Neural progenitor cell (in vitro differentiated cells): ENCODE data around the gene SLC22A16. TPM values are rescaled to one million over a fixed set of nuclear protein-coding genes. Genes with fewer than 3 reads are reported as not detected.
A peak's percentile ranks its signal among the peaks of the same experiment; 100 is the strongest.
"Not testable (repeated sequence)": the region's sequence is repeated elsewhere in the genome, so short reads cannot be mapped to it uniquely, and the experiment has no call there.

ENCODE experiments used
- DNase-seq: peaks from one replicate; pipeline ENCODE4 v3.0.0-alpha.2; 2016; ENCODE audit warnings: low spot score
- H2AFZ ChIP-seq: fragments of 200-600 bp; sonication (generic); replicated peaks from 2 replicates; pipeline ENCODE4 v1.6.1; 2016; ENCODE audit warnings: antibody characterized with exemption
- H3F3A ChIP-seq: fragments of 200-600 bp; sonication (generic); 2 replicates; pipeline ENCODE4 v1.6.1; 2016; ENCODE audit warnings: antibody characterized with exemption, low read depth
- H3K27ac ChIP-seq: fragments of 200-600 bp; sonication (generic); 2 replicates; pipeline ENCODE4 v1.5.1; 2016; ENCODE audit warnings: mild to moderate bottlenecking
- H3K27me3 ChIP-seq: fragments of 200-600 bp; sonication (generic); 2 replicates; pipeline ENCODE4 v1.6.1; 2016; ENCODE audit warnings: mild to moderate bottlenecking, moderate library complexity
- H3K36me3 ChIP-seq: fragments of 200-600 bp; sonication (generic); 2 replicates; pipeline ENCODE4 v1.5.1; 2016
- H3K4me1 ChIP-seq: fragments of 200-600 bp; sonication (generic); 2 replicates; pipeline ENCODE4 v1.6.1; 2016; ENCODE audit warnings: mixed run types
- H3K4me2 ChIP-seq: fragments of 200-600 bp; sonication (generic); 2 replicates; pipeline ENCODE4 v1.6.1; 2016
- H3K4me3 ChIP-seq: fragments of 200-600 bp; sonication (generic); 2 replicates; pipeline ENCODE4 v1.5.1; 2016
- H3K79me2 ChIP-seq: fragments of 200-600 bp; sonication (generic); 2 replicates; pipeline ENCODE4 v1.6.1; 2016; ENCODE audit warnings: low read depth
- H3K9ac ChIP-seq: fragments of 200-600 bp; sonication (generic); 2 replicates; pipeline ENCODE4 v1.6.1; 2016
- H3K9me3 ChIP-seq: fragments of 200-600 bp; sonication (generic); 2 replicates; pipeline ENCODE4 v1.5.1; 2016; ENCODE audit warnings: low read depth
- H4K20me1 ChIP-seq: fragments of 200-600 bp; sonication (generic); 2 replicates; pipeline ENCODE4 v1.6.1; 2016; ENCODE audit warnings: low read depth
- H3K27ac Mint-ChIP-seq: 3 replicates; pipeline ENCODE4 v1.8.0; 2021; ENCODE audit warnings: mixed read lengths
- H3K27me3 Mint-ChIP-seq: 2 replicates; pipeline ENCODE4 v1.8.0; 2022; ENCODE audit warnings: low read depth, mild to moderate bottlenecking, inconsistent platforms, moderate library complexity, mixed read lengths; ENCODE audit not compliant: insufficient read depth
- H3K36me3 Mint-ChIP-seq: 3 replicates; pipeline ENCODE4 v1.8.0; 2021; ENCODE audit warnings: mixed read lengths
- H3K4me1 Mint-ChIP-seq: 3 replicates; pipeline ENCODE4 v1.8.0; 2021; ENCODE audit warnings: mixed read lengths
- H3K4me3 Mint-ChIP-seq: 3 replicates; pipeline ENCODE4 v1.8.0; 2021; ENCODE audit warnings: mild to moderate bottlenecking, moderate library complexity, mixed read lengths
- H3K9me3 Mint-ChIP-seq: 3 replicates; pipeline ENCODE4 v1.8.0; 2020; ENCODE audit warnings: mixed read lengths
- EZH2 ChIP-seq: fragments of 200-600 bp; sonication (generic); IDR thresholded peaks from 2 replicates; pipeline ENCODE4 v1.6.1; 2017; ENCODE audit warnings: antibody characterized with exemption, mild to moderate bottlenecking, moderate library complexity
- EZH2phosphoT487 ChIP-seq: fragments of 200-600 bp; sonication (generic); IDR thresholded peaks from 2 replicates; pipeline ENCODE4 v1.6.1; 2017; ENCODE audit warnings: antibody characterized with exemption
- total RNA-seq: library from RNA; depleted of rRNA; stranded (reverse); fragments of >200 nt; gene quantifications from 2 replicates; pipeline ENCODE4 v1.2.3, GENCODE V29; 2015; ENCODE audit warnings: low replicate concordance
- TF ChIP-seq, protein P1 (sequence below): fragments of 200-600 bp; sonication (generic); IDR thresholded peaks from 2 replicates; pipeline ENCODE4 v1.5.1; 2017; ENCODE audit warnings: antibody characterized with exemption, mild to moderate bottlenecking

The SLC22A16 gene
- total RNA-seq, 1 donor from 2014 or later, result not detected

DNA sequence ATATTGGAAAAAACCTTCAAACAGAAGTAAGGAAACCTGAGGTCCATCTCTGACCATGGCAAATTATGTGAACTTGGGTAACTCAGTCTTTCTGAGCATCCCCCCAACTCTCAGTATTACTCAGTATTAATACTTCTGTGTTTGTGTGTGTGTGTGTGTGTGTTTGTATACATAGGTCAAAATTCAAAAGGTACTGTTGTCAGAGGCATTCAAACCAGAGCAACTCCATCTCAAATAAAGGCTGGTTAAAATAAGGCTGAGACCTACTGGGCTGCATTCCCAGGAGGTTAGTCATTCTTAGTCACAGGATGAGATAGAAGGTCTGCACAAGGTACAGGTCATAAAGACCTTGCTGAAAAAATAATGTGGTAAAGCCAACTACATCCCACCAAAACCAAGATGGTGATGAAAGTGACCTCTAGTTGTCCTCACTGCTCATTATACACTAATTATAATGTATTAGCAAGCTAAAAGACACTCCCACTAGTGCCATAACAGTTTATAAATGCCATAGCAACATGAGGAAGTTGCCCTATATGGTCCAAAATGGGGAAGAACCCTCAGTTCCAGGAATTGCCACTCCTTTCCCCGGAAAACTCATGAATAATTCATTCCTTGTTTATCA, 33.3 kb upstream of the SLC22A16 start:
- no peaks in the 10 kb centered on the region for H3K36me3 Mint-ChIP-seq
- H3K4me3 Mint-ChIP-seq, result no peak overlapping the region
- Histone ChIP-seq H2AFZ (no peak overlapping the region), H3K4me1 (no peaks in the 10 kb centered on the region), H3K4me2 (no peak overlapping the region), H3K4me3 (no peak overlapping the region), H3K9me3 (no peaks in the 10 kb centered on the region), H3F3A (no peaks in the 10 kb centered on the region), H3K79me2 (no peaks in the 10 kb centered on the region), H3K27ac (no peak overlapping the region), H4K20me1 (no peaks in the 10 kb centered on the region), H3K36me3 (no peaks in the 10 kb centered on the region), H3K9ac (no peak overlapping the region), H3K27me3 (no peaks in the 10 kb centered on the region)
- no peak for DNase-seq
- H3K27me3 Mint-ChIP-seq, result no peaks in the 10 kb centered on the region
- TF ChIP-seq, protein P1, sequence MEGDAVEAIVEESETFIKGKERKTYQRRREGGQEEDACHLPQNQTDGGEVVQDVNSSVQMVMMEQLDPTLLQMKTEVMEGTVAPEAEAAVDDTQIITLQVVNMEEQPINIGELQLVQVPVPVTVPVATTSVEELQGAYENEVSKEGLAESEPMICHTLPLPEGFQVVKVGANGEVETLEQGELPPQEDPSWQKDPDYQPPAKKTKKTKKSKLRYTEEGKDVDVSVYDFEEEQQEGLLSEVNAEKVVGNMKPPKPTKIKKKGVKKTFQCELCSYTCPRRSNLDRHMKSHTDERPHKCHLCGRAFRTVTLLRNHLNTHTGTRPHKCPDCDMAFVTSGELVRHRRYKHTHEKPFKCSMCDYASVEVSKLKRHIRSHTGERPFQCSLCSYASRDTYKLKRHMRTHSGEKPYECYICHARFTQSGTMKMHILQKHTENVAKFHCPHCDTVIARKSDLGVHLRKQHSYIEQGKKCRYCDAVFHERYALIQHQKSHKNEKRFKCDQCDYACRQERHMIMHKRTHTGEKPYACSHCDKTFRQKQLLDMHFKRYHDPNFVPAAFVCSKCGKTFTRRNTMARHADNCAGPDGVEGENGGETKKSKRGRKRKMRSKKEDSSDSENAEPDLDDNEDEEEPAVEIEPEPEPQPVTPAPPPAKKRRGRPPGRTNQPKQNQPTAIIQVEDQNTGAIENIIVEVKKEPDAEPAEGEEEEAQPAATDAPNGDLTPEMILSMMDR, result no peak
- TF ChIP-seq EZH2 (no peak), EZH2phosphoT487 (no peak)
- H3K27ac Mint-ChIP-seq, result no peak overlapping the region
- peaks cover 12% of the 10 kb centered on the region for H3K9me3 Mint-ChIP-seq
- H3K4me1 Mint-ChIP-seq, result no peaks in the 10 kb centered on the region

DNA sequence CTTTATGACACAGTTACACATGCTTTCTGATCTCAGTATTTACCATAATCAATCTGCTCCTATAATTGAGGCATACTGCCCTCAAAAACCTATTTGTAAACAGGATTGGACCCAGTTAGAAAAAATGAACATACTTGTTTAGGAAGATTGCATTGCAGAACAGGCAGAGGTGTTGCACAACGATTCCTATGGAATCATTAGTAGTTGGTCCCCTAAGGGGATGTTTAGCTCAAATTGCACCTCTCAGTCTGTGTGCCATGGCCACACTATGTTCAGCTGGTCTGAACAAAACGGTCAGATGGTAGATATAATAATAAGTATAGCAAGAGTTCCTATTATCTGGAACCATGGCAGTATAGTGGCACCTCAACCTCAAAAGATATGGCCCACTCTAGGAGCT, 28.5 kb upstream of the SLC22A16 start:
- not testable (repeated sequence) for DNase-seq, H3K4me3 ChIP-seq, H3K4me1 Mint-ChIP-seq, H3K36me3 Mint-ChIP-seq, H2AFZ ChIP-seq, H4K20me1 ChIP-seq, H3K9me3 ChIP-seq, H3K27me3 Mint-ChIP-seq, H3F3A ChIP-seq, H3K36me3 ChIP-seq, H3K9ac ChIP-seq, H3K79me2 ChIP-seq, H3K27ac ChIP-seq, H3K4me2 ChIP-seq, H3K27me3 ChIP-seq, H3K4me3 Mint-ChIP-seq, H3K27ac Mint-ChIP-seq
- peaks cover 12% of the 10 kb centered on the region for H3K9me3 Mint-ChIP-seq
- peaks cover 12% of the 10 kb centered on the region for H3K4me1 ChIP-seq

DNA sequence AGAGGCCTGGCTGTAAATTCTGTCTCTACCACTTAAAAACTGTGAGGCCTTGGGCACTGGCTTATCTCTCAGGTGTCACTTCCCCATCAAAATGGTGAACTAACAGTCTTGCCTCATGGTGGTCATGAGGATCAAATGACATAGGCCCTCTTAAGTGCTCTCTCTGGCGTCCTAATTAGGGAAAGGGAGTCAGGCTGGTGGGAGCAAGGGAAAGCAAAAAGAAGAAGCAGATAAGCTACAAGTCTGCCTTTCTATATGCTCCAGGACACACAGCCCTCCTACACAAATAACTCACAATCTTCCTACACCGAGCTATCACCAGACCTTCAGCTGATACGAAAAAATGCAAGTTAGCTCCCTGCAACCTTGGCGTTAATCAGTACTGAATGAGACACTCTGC, 19.5 kb upstream of the SLC22A16 start:
- Histone ChIP-seq H3K27ac (no peak overlapping the region), H3K79me2 (no peaks in the 10 kb centered on the region), H3K36me3 (no peaks in the 10 kb centered on the region), H3K9me3 (no peaks in the 10 kb centered on the region), H2AFZ (peak overlapping the region; percentile 57), H4K20me1 (no peaks in the 10 kb centered on the region), H3F3A (no peaks in the 10 kb centered on the region), H3K27me3 (no peaks in the 10 kb centered on the region), H3K4me3 (no peak overlapping the region), H3K4me1 (peaks cover 7% of the 10 kb centered on the region), H3K4me2 (no peak overlapping the region), H3K9ac (no peak overlapping the region)
- H3K9me3 Mint-ChIP-seq, result peaks cover 8% of the 10 kb centered on the region
- DNase-seq, result no peak
- TF ChIP-seq EZH2phosphoT487 (no peak), EZH2 (no peak)
- TF ChIP-seq, protein P1, result no peak
- H3K27me3 Mint-ChIP-seq, result peaks cover 10% of the 10 kb centered on the region
- H3K27ac Mint-ChIP-seq, result no peak overlapping the region
- H3K36me3 Mint-ChIP-seq, result peaks cover 2% of the 10 kb centered on the region
- no peak overlapping the region for H3K4me3 Mint-ChIP-seq
- H3K4me1 Mint-ChIP-seq, result peaks cover 14% of the 10 kb centered on the region

DNA sequence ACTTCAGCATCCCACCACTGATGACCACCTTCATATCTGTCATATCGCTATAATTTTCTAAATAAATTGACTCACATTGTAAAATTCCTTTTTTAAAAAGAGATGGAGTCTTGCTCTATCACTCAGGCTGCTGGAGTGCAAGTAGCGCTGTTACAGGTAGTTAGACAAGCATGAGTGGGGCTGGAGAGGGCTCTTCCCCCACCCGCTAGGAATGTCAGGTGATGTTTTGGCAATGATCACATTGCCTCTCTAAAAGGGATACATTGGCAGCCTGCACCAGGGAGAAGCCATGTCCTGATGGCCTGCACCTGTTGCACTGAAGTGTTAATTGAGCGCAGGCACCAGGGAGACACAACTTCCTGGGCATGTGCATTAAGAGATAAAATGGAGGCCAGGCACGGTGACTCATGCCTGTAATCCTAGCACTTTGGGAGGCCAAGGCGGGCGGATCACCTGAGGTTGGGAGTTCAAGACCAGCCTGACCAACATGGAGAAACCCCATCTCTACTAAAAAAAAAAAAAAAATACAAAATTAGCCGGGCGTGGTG, 16.9 kb upstream of the SLC22A16 start:
- no peak for DNase-seq
- no peaks in the 10 kb centered on the region for H3K27me3 ChIP-seq
- no peaks in the 10 kb centered on the region for H4K20me1 ChIP-seq
- H3K4me3 ChIP-seq, result no peak overlapping the region
- H3K79me2 ChIP-seq, result no peaks in the 10 kb centered on the region
- no peak overlapping the region for H3K4me2 ChIP-seq
- H3K36me3 Mint-ChIP-seq, result peaks cover 2% of the 10 kb centered on the region
- TF ChIP-seq EZH2 (no peak), EZH2phosphoT487 (no peak)
- TF ChIP-seq, protein P1, result no peak
- H3F3A ChIP-seq, result no peaks in the 10 kb centered on the region
- peaks cover 4% of the 10 kb centered on the region for H3K9me3 Mint-ChIP-seq
- peaks cover 7% of the 10 kb centered on the region for H3K4me1 ChIP-seq
- H3K36me3 ChIP-seq, result no peaks in the 10 kb centered on the region
- peaks cover 5% of the 10 kb centered on the region for H3K27me3 Mint-ChIP-seq
- no peak overlapping the region for H3K27ac Mint-ChIP-seq
- no peak overlapping the region for H3K9ac ChIP-seq
- H3K9me3 ChIP-seq, result no peaks in the 10 kb centered on the region
- H3K4me1 Mint-ChIP-seq, result peaks cover 14% of the 10 kb centered on the region
- no peak overlapping the region for H2AFZ ChIP-seq
- H3K4me3 Mint-ChIP-seq, result no peak overlapping the region
- H3K27ac ChIP-seq, result no peak overlapping the region
